ENCODE measurements around the gene IL10RA. TPM values are rescaled to one million over a fixed set of nuclear protein-coding genes. Genes with fewer than 3 reads are reported as not detected.

Gene IL10RA
- total and polyA plus RNA-seq, 2 of the 4 experiments (the other 2 are of a cell fraction), result 0.12 TPM; not detected in 1

DNA sequence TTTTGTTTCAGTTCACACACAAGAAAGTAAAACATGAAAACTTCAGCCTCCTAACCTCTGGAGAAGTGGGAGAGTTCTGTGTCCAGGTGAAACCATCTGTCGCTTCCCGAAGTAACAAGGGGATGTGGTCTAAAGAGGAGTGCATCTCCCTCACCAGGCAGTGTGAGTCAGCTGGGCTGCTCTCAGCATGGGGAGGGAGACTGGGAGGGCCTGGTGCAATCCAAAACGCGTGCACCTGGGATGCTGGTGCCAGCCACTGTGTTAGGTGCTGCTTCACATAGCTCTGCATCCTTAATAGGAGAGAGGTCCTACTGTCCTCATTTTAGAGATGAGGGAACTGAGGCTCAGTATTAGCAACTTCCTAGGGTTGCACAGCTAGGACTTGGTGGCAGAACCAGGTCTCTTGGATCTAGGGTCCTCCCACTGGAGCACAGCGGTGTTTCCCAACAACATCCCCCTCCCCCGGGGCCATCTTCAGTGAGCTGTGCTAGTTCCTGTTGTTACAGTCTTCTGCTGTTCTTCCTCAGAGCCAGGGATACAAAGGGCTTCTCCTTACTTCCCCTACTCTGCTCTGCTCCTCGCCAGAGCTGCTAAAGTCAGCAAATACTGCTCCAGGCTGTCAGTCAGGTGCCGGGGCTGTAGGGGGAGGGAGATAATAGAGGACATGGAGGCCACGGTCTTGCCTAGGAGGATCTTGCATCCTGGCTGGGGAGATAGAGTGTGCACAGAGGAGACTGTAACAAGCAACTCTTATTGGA is 8.0 kb downstream of the IL10RA start:
- no peaks in the 10 kb centered on the region for H3K9me1 ChIP-seq (ENCODE audit: insufficient read depth, low read length)
- H3K9ac ChIP-seq (ENCODE audit: low read depth, low read length), result no peak overlapping the region
- H4K8ac ChIP-seq (ENCODE audit: low read depth in 2 of 2, low read length in 2 of 2), result no peak overlapping the region
- no peak overlapping the region for H3K56ac ChIP-seq (ENCODE audit: extremely low read depth, insufficient read depth, low read length)
- no peak overlapping the region for H2AK9ac ChIP-seq (replicated peaks; ENCODE audit: low read depth, low read length, poor library complexity)
- no peaks in the 10 kb centered on the region; the same call in 1 of the 2 replicates for H3K27me3 ChIP-seq (ENCODE audit: control insufficient read depth, insufficient read depth, low read length)
- H3K9me3 ChIP-seq (ENCODE audit: control insufficient read depth, insufficient read depth, low read length), result no peaks in the 10 kb centered on the region
- no peak overlapping the region for H4K91ac ChIP-seq (ENCODE audit: insufficient read depth, low read depth, low read length)
- 10% methylated on average over 2 of the region's 9 CpGs; no CpG with 5 or more reads in 1 of the 2 experiments for WGBS, 2 experiments (ENCODE audit: extremely low coverage in 2 of 2, insufficient read length in 1 of 2)
- H2BK5ac ChIP-seq (ENCODE audit: low read depth, low read length, poor library complexity, severe bottlenecking), result no peak overlapping the region
- no peak for TF ChIP-seq SMC3 (IDR thresholded peaks at IDR 0.05; ENCODE audit: low read depth, low read length)
- no peak for TF ChIP-seq NFE2L2 (IDR thresholded peaks at IDR 0.05; ENCODE audit: low read depth, low read length)
- no peak for TF ChIP-seq BHLHE40 (IDR thresholded peaks at IDR 0.05; ENCODE audit: low read depth, low read length)
- TF ChIP-seq, protein P1, sequence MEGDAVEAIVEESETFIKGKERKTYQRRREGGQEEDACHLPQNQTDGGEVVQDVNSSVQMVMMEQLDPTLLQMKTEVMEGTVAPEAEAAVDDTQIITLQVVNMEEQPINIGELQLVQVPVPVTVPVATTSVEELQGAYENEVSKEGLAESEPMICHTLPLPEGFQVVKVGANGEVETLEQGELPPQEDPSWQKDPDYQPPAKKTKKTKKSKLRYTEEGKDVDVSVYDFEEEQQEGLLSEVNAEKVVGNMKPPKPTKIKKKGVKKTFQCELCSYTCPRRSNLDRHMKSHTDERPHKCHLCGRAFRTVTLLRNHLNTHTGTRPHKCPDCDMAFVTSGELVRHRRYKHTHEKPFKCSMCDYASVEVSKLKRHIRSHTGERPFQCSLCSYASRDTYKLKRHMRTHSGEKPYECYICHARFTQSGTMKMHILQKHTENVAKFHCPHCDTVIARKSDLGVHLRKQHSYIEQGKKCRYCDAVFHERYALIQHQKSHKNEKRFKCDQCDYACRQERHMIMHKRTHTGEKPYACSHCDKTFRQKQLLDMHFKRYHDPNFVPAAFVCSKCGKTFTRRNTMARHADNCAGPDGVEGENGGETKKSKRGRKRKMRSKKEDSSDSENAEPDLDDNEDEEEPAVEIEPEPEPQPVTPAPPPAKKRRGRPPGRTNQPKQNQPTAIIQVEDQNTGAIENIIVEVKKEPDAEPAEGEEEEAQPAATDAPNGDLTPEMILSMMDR (conservative IDR thresholded peaks at IDR 0.05; ENCODE audit: low read depth, low read length), result no peak
- TF ChIP-seq, protein P2, sequence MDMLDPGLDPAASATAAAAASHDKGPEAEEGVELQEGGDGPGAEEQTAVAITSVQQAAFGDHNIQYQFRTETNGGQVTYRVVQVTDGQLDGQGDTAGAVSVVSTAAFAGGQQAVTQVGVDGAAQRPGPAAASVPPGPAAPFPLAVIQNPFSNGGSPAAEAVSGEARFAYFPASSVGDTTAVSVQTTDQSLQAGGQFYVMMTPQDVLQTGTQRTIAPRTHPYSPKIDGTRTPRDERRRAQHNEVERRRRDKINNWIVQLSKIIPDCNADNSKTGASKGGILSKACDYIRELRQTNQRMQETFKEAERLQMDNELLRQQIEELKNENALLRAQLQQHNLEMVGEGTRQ (IDR thresholded peaks at IDR 0.05; ENCODE audit: low read depth, low read length), result no peak
- TF ChIP-seq, protein P3, sequence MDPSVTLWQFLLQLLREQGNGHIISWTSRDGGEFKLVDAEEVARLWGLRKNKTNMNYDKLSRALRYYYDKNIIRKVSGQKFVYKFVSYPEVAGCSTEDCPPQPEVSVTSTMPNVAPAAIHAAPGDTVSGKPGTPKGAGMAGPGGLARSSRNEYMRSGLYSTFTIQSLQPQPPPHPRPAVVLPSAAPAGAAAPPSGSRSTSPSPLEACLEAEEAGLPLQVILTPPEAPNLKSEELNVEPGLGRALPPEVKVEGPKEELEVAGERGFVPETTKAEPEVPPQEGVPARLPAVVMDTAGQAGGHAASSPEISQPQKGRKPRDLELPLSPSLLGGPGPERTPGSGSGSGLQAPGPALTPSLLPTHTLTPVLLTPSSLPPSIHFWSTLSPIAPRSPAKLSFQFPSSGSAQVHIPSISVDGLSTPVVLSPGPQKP (IDR thresholded peaks at IDR 0.05; ENCODE audit: borderline replicate concordance, low read depth, low read length), result no peak
- TF ChIP-seq CEBPB (IDR thresholded peaks at IDR 0.05; ENCODE audit: low read depth, low read length), result no peak
- TF ChIP-seq MAFK (IDR thresholded peaks at IDR 0.05; ENCODE audit: low read depth, low read length), result no peak
- no peak for TF ChIP-seq MAZ (IDR thresholded peaks at IDR 0.05; ENCODE audit: borderline replicate concordance, low read depth, low read length)
- H3K27ac ChIP-seq (ENCODE audit: insufficient read depth, low read length), result no peak overlapping the region
- H2AFZ ChIP-seq (replicated peaks; ENCODE audit: low read length, poor library complexity), result no peak overlapping the region
- ChIA-PET CTCF (no interaction called here), POLR2A (ENCODE audit: unreplicated experiment) (no interaction called here)
- no peak overlapping the region for H3K14ac ChIP-seq (replicated peaks; ENCODE audit: low read depth, low read length)
- dilution Hi-C loops (cut with HindIII; ENCODE audit: low sequenced_read_pairs, unreplicated experiment), result no loop called here
- H3K4me1 ChIP-seq (ENCODE audit: control insufficient read depth, insufficient read depth, low read length), result no peaks in the 10 kb centered on the region
- DNase-seq, result no peak
- H2BK15ac ChIP-seq (ENCODE audit: low read depth, low read length), result no peak overlapping the region
- H4K5ac ChIP-seq (ENCODE audit: low read depth, low read length), result no peak overlapping the region
- no peak overlapping the region for H2BK20ac ChIP-seq (ENCODE audit: low read depth, low read length)
- no peak overlapping the region for H2BK120ac ChIP-seq (ENCODE audit: low read depth, low read length)
- no peaks in the 10 kb centered on the region for H3K36me3 ChIP-seq (ENCODE audit: control insufficient read depth, insufficient read depth, low read length)
- H3K4ac ChIP-seq (ENCODE audit: low read depth, low read length), result no peak overlapping the region
- no peak overlapping the region for H3K4me3 ChIP-seq (ENCODE audit: insufficient read depth, low read depth, low read length)
- no peaks in the 10 kb centered on the region for H4K20me1 ChIP-seq (ENCODE audit: insufficient read depth, low read length)
- H3K4me2 ChIP-seq (ENCODE audit: low read depth, low read length), result no peak overlapping the region
- no peaks in the 10 kb centered on the region for H3K79me1 ChIP-seq (ENCODE audit: low read depth in 1 of 2, low read length in 2 of 2)
- H3K18ac ChIP-seq (ENCODE audit: low read depth, low read length), result no peak overlapping the region
- no peak overlapping the region for H2AK5ac ChIP-seq (ENCODE audit: low read depth, low read length)
- BruUV-seq (replicated peaks), result no TSS peak
- H3K23ac ChIP-seq (ENCODE audit: low read depth, low read length), result no peak overlapping the region
- ATAC-seq (ENCODE audit: low read depth), result no peak
- intact Hi-C loops (cut with micrococcal nuclease), result no loop called here
- in situ Hi-C loops (cut with MboI; ENCODE audit: low sequenced_read_pairs), result no loop called here
